Fibroblast of the aortic adventitia (primary cell): ENCODE data around the gene FOXE1. TPM values are rescaled to one million over a fixed set of nuclear protein-coding genes. Genes with fewer than 3 reads are reported as not detected.

ENCODE experiments used
- DNase-seq: peaks from one replicate; pipeline ENCODE4 v3.0.0-alpha.2; 2010; ENCODE audit warnings: low read depth
- H3K4me3 ChIP-seq: 2 replicates; pipeline ENCODE4 v1.5.1; 2011; ENCODE audit warnings: low read depth, mild to moderate bottlenecking, control low read depth, low read length, moderate library complexity
- total RNA-seq: library from RNA; depleted of rRNA; stranded (reverse); fragments of >200 nt; gene quantifications from 2 replicates; pipeline ENCODE4 v1.2.3, GENCODE V29; 2012; ENCODE audit warnings: low replicate concordance
- TF ChIP-seq, protein P1 (sequence below): IDR thresholded peaks from 2 replicates; pipeline ENCODE4 v1.5.1; 2011; ENCODE audit warnings: mild to moderate bottlenecking, low read length, control low read depth, inconsistent platforms; ENCODE audit not compliant: insufficient read depth

The FOXE1 gene
- total RNA-seq, 1 donor = not detected

GRCh38 chr9:97889941-97890887 is 37.2 kb downstream of the FOXE1 start:
- TF ChIP-seq, protein P1, sequence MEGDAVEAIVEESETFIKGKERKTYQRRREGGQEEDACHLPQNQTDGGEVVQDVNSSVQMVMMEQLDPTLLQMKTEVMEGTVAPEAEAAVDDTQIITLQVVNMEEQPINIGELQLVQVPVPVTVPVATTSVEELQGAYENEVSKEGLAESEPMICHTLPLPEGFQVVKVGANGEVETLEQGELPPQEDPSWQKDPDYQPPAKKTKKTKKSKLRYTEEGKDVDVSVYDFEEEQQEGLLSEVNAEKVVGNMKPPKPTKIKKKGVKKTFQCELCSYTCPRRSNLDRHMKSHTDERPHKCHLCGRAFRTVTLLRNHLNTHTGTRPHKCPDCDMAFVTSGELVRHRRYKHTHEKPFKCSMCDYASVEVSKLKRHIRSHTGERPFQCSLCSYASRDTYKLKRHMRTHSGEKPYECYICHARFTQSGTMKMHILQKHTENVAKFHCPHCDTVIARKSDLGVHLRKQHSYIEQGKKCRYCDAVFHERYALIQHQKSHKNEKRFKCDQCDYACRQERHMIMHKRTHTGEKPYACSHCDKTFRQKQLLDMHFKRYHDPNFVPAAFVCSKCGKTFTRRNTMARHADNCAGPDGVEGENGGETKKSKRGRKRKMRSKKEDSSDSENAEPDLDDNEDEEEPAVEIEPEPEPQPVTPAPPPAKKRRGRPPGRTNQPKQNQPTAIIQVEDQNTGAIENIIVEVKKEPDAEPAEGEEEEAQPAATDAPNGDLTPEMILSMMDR = peak; percentile 69
- DNase-seq = peak; percentile 19
- no peak overlapping the region for H3K4me3 ChIP-seq

DNA sequence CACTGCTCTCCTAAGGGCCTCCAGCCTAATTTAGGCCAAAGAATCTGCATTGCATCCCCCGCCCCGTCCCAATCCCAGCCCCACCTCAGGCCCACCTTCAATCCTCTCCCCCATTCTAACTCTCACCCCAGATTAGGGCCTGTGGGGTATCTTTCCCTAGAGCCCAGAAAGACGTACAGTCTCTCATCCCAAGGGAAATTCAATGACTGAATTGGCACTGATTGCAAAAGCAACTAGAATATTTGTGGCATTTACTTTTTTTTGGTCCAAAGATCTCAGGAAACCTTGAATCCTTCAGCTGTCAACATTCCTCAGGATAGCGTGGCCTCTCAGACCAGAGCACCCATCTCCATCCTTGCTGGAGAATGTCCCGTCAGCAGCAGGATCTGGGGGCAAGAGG is 38.7 kb downstream of the FOXE1 start:
- DNase-seq = peak; percentile 64
- H3K4me3 ChIP-seq = no peak overlapping the region
- TF ChIP-seq, protein P1 = no peak

DNA sequence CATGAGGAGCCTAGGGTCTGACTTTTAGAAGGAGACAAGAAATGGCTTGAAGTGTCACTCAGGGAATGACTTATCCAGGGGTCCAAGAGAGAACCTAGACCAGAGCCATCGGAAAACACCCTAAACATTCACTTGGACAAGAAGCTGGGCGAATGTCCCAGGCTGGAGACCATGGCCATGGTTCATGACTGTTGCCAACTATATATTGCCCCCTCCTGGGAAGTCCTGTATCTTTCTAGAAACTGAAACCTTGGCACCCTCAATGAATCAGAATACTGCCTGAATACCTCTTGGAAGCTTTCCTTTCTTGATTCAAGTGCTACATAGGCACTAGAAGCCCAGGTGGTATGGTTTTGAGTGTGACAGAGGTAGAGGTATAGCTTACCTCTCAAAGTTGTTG is 39.4 kb downstream of the FOXE1 start:
- DNase-seq = no peak
- H3K4me3 ChIP-seq = no peak overlapping the region
- TF ChIP-seq, protein P1 = no peak

GRCh38 chr9:97895211-97895610 is 42.2 kb downstream of the FOXE1 start:
- TF ChIP-seq, protein P1 = no peak
- H3K4me3 ChIP-seq = no peak overlapping the region
- DNase-seq = no peak

- TF ChIP-seq, protein P1 = no peak
- peak; percentile 27 for DNase-seq
- H3K4me3 ChIP-seq = no peak overlapping the region
Measured at GRCh38 chr9:97895695-97896332, 42.8 kb downstream of the FOXE1 start.

DNA sequence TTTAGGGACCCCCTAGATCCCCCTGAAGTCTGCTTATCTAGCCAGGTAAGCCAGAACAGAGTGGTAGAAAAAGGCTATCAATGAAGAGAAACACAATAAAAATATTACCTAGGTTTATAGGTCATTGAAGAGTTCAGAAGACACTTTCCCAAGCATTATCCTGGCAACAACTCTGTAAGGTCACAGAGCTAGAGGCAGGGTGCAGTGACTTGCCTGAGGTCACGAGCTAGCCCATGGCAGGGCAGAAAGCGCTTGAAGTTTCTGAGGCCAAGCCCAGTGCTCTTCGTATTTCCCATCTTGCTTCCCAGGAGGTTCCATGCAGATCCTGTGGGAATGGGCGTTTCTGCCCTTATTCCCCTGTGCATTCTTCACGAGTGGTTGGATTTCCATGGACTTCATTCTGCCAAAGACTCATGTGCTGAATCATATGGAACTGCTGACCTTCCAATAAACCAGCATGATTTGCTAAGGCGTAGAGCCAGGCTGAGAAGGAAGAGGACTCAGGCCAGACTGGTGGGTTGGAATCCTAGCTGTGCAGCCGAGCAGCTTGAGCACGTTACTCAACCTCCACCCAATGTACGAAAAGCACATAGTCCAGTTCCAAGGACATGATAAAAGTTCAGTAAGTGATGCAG is 47.2 kb downstream of the FOXE1 start:
- TF ChIP-seq, protein P1 = no peak
- peak; percentile 92 for DNase-seq
- H3K4me3 ChIP-seq = no peak overlapping the region
